Dedifferentiated amniotic fluid mesenchymal stem cell (primary cell): ENCODE results near the gene SORBS1.

Experiments used
- DNase-seq: peaks from one replicate; pipeline ENCODE4 v3.0.0-alpha.2; 2016; ENCODE audit errors: extremely low spot score

The SORBS1 gene

GRCh38 chr10:95513941-95514392 is 47.2 kb downstream of the SORBS1 start:
- DNase-seq: no peak

- no peak for DNase-seq
These were observed 48.1 kb downstream of the SORBS1 start for GRCh38 chr10:95513008-95513589.

GRCh38 chr10:95511314-95511713 is 49.9 kb downstream of the SORBS1 start:
- DNase-seq: no peak

- DNase-seq: no peak
These were observed 51.9 kb downstream of the SORBS1 start for GRCh38 chr10:95509251-95509650.

- no peak for DNase-seq
These were observed 52.4 kb downstream of the SORBS1 start for GRCh38 chr10:95508730-95509129.

GRCh38 chr10:95506056-95506737 is 55.0 kb downstream of the SORBS1 start:
- DNase-seq: no peak

- DNase-seq: no peak
These were observed 55.5 kb downstream of the SORBS1 start for GRCh38 chr10:95505641-95506040.

GRCh38 chr10:95505084-95505610 is 56.0 kb downstream of the SORBS1 start:
- DNase-seq: no peak

- no peak for DNase-seq
These were observed 56.9 kb downstream of the SORBS1 start for GRCh38 chr10:95504246-95504691.

- DNase-seq: no peak
These were observed 57.6 kb downstream of the SORBS1 start for GRCh38 chr10:95503526-95503925.

- no peak for DNase-seq
These were observed 58.2 kb downstream of the SORBS1 start for GRCh38 chr10:95503001-95503400.

GRCh38 chr10:95502377-95502776 is 58.8 kb downstream of the SORBS1 start:
- DNase-seq: no peak

- no peak for DNase-seq
These were observed 59.7 kb downstream of the SORBS1 start for GRCh38 chr10:95501203-95502094.

- DNase-seq: no peak
These were observed 60.5 kb downstream of the SORBS1 start for GRCh38 chr10:95500649-95501048.

GRCh38 chr10:95500097-95500496 is 61.1 kb downstream of the SORBS1 start:
- DNase-seq: no peak

GRCh38 chr10:95499482-95499989 is 61.6 kb downstream of the SORBS1 start:
- DNase-seq: no peak

- no peak for DNase-seq
These were observed 64.2 kb downstream of the SORBS1 start for GRCh38 chr10:95496951-95497350.

GRCh38 chr10:95496246-95496911 is 64.8 kb downstream of the SORBS1 start:
- DNase-seq: no peak

- DNase-seq: no peak
These were observed 67.3 kb downstream of the SORBS1 start for GRCh38 chr10:95493862-95494261.

- DNase-seq: no peak
These were observed 73.2 kb downstream of the SORBS1 start for GRCh38 chr10:95487994-95488393.

GRCh38 chr10:95485056-95485844 is 75.9 kb downstream of the SORBS1 start:
- no peak for DNase-seq
